Keratinocyte (primary cell): Measurements from ENCODE around the gene INTS1. TPM values are rescaled to one million over a fixed set of nuclear protein-coding genes. Genes with fewer than 3 reads are reported as not detected.

Experiments
- DNase-seq: peaks from one replicate; pipeline ENCODE4 v3.0.0-alpha.2; 2011; ENCODE audit warnings: low read depth, missing footprints, low spot score
- FAIRE-seq: peaks from 2 replicates; lab custom pipeline; 2011; peaks lifted over from hg19 to GRCh38; lab: Jason Lieb, UNC
- H2AFZ ChIP-seq: 2 replicates; pipeline ENCODE4 v1.6.0; 2012; ENCODE audit warnings: low read length, control low read depth, inconsistent platforms; ENCODE audit not compliant: control insufficient read depth
- H3K27ac ChIP-seq: 2 replicates; pipeline ENCODE4 v1.5.1; 2011; ENCODE audit warnings: low read length; ENCODE audit not compliant: control insufficient read depth, insufficient read depth
- H3K27me3 ChIP-seq: 3 replicates; pipeline ENCODE4 v1.6.0; 2011; ENCODE audit warnings: low read length; ENCODE audit not compliant: control insufficient read depth, insufficient read depth; ENCODE audit errors: extremely low read depth
- H3K36me3 ChIP-seq, 2 experiments: 2 replicates in 1 of 2; 3 replicates in 1 of 2; pipeline ENCODE4 v1.5.1; 2011; ENCODE audit warnings: low read length in 2 of 2, mild to moderate bottlenecking in 1 of 2; ENCODE audit not compliant: control insufficient read depth in 2 of 2, insufficient read depth in 2 of 2; ENCODE audit errors: extremely low read depth in 1 of 2
- H3K4me1 ChIP-seq: 3 replicates; pipeline ENCODE4 v1.5.1; 2011; ENCODE audit warnings: low read length; ENCODE audit not compliant: control insufficient read depth, insufficient read depth; ENCODE audit errors: extremely low read depth
- H3K4me2 ChIP-seq: 3 replicates; pipeline ENCODE4 v1.6.0; 2011; ENCODE audit warnings: low read depth, low read length; ENCODE audit not compliant: control insufficient read depth, insufficient read depth; ENCODE audit errors: extremely low read depth
- H3K4me3 ChIP-seq, 3 experiments: fragments of 200-600 bp in 1 of 3; sonication (generic) in 1 of 3; 2 replicates in 2 of 3; 3 replicates in 1 of 3; pipeline ENCODE4 v1.5.1; 2011 to 2016; ENCODE audit warnings: low read length in 3 of 3, mild to moderate bottlenecking in 3 of 3, control low read depth in 2 of 3, inconsistent platforms in 1 of 3, low read depth in 1 of 3, mixed read lengths in 1 of 3, mixed run types in 1 of 3, moderate library complexity in 1 of 3; ENCODE audit not compliant: control insufficient read depth in 2 of 3, insufficient read depth in 2 of 3; ENCODE audit errors: extremely low read depth in 1 of 3
- H3K79me2 ChIP-seq: 2 replicates; pipeline ENCODE4 v1.6.0; 2012; ENCODE audit warnings: low read length; ENCODE audit not compliant: control insufficient read depth, insufficient read depth
- H3K9ac ChIP-seq: 3 replicates; pipeline ENCODE4 v1.6.0; 2011; ENCODE audit warnings: low read length; ENCODE audit not compliant: control insufficient read depth, insufficient read depth; ENCODE audit errors: extremely low read depth
- H3K9me1 ChIP-seq: 3 replicates; pipeline ENCODE4 v1.6.0; 2011; ENCODE audit warnings: low read length; ENCODE audit not compliant: control insufficient read depth, insufficient read depth; ENCODE audit errors: extremely low read depth
- H3K9me3 ChIP-seq: 2 replicates; pipeline ENCODE4 v1.5.1; 2012; ENCODE audit warnings: low read depth, low read length; ENCODE audit not compliant: control insufficient read depth
- H4K20me1 ChIP-seq: 3 replicates; pipeline ENCODE4 v1.6.0; 2011; ENCODE audit warnings: low read length; ENCODE audit not compliant: control insufficient read depth, insufficient read depth; ENCODE audit errors: extremely low read depth
- EZH2 ChIP-seq: IDR thresholded peaks from one replicate; pipeline ENCODE4 v1.6.1; 2012; ENCODE audit warnings: inconsistent platforms, mild to moderate bottlenecking, low read length, moderate library complexity
- dilution Hi-C: fragments of 300-500 bp; cut with MboI; formaldehyde crosslinking; loops from one replicate; pipeline ENCODE4 v1.7.0; 2020; ENCODE audit warnings: low sequenced_read_pairs; ENCODE audit not compliant: extremely low pct_ligation_motif_present
- polyA plus RNA-seq, 5 experiments: library from polyadenylated mRNA; depleted of rRNA in 3 of 5; stranded (reverse) in 3 of 5; stranded (forward) in 1 of 5; unstranded in 1 of 5; fragments of >200 nt; gene quantifications; 1 replicate in 1 of 5; 2 replicates in 3 of 5; 3 replicates in 1 of 5; pipeline versions ENCODE4 v1.2.1 to v1.2.3, GENCODE V29; 2011 to 2012; ENCODE audit warnings: missing spikeins in 2 of 5, low read depth in 1 of 5, low replicate concordance in 1 of 5
- TF ChIP-seq, protein P1 (sequence below), 3 experiments: IDR thresholded peaks in 1 of 3; conservative IDR thresholded peaks in 1 of 3; optimal IDR thresholded peaks in 1 of 3; 2 replicates in 2 of 3; 3 replicates in 1 of 3; pipeline versions ENCODE3 to v1.5.1; 2011; ENCODE audit warnings: low read length in 3 of 3, mild to moderate bottlenecking in 3 of 3, moderate library complexity in 2 of 3, control low read depth in 1 of 3, inconsistent platforms in 1 of 3; ENCODE audit not compliant: insufficient read depth in 2 of 3; ENCODE audit errors: extremely low read depth in 1 of 3

Gene INTS1
- polyA plus RNA-seq, 1 donor (not counting 4 experiments of a cell fraction or from before 2014, with no cell fraction given), result 10.6 TPM

GRCh38 chr7:1468643-1469298, 35.4 kb downstream of the INTS1 start:
- H2AFZ ChIP-seq, result no peak overlapping the region
- no peak for FAIRE-seq
- H3K79me2 ChIP-seq, result no peaks in the 10 kb centered on the region
- H3K9me3 ChIP-seq, result no peaks in the 10 kb centered on the region
- TF ChIP-seq, protein P1, sequence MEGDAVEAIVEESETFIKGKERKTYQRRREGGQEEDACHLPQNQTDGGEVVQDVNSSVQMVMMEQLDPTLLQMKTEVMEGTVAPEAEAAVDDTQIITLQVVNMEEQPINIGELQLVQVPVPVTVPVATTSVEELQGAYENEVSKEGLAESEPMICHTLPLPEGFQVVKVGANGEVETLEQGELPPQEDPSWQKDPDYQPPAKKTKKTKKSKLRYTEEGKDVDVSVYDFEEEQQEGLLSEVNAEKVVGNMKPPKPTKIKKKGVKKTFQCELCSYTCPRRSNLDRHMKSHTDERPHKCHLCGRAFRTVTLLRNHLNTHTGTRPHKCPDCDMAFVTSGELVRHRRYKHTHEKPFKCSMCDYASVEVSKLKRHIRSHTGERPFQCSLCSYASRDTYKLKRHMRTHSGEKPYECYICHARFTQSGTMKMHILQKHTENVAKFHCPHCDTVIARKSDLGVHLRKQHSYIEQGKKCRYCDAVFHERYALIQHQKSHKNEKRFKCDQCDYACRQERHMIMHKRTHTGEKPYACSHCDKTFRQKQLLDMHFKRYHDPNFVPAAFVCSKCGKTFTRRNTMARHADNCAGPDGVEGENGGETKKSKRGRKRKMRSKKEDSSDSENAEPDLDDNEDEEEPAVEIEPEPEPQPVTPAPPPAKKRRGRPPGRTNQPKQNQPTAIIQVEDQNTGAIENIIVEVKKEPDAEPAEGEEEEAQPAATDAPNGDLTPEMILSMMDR (optimal IDR thresholded peaks at IDR 0.05 in 1 of 3, IDR thresholded peaks at IDR 0.05 in 1 of 3, conservative IDR thresholded peaks at IDR 0.05 in 1 of 3; ENCODE audit: extremely low read depth in 1 of 3, insufficient read depth in 2 of 3, low read length in 3 of 3), result no peak
- H3K36me3 ChIP-seq, result peaks cover 10 to 15% of the 10 kb centered on the region in 2 experiments
- no peaks in the 10 kb centered on the region for H3K27me3 ChIP-seq
- no peak overlapping the region for H3K4me3 ChIP-seq
- H3K9ac ChIP-seq, result no peak overlapping the region
- H3K4me1 ChIP-seq, result peaks cover 4% of the 10 kb centered on the region
- no peak for DNase-seq
- dilution Hi-C loops, result no loop called here
- H3K27ac ChIP-seq, result no peak overlapping the region
- no peaks in the 10 kb centered on the region for H4K20me1 ChIP-seq
- H3K9me1 ChIP-seq, result no peaks in the 10 kb centered on the region
- H3K4me2 ChIP-seq, result no peak overlapping the region

DNA sequence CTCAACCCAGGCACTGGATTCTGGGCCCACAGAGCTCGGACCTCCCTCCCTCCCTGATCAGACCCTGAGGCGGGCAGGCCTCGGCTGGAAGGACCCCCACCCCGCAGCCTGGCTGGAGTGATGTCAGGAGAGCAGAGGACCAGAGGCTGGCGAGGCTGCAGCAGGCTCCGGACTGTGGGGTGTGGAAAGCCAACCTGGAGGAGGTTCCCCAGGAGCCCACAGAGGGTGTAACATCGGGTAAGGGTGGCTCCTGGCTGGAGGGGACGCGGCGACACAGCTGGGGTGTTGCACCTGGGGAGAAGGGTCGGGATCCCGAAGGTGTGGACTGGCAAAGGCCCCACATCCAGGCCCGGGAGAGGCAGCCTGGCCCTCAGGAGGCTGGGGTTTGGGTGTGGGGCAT, 36.0 kb downstream of the INTS1 start:
- H3K27me3 ChIP-seq, result no peaks in the 10 kb centered on the region
- no peaks in the 10 kb centered on the region for H3K9me3 ChIP-seq
- no peak for DNase-seq
- H4K20me1 ChIP-seq, result no peaks in the 10 kb centered on the region
- peaks cover 5 to 13% of the 10 kb centered on the region in 2 experiments for H3K36me3 ChIP-seq
- peaks cover 4% of the 10 kb centered on the region for H3K4me1 ChIP-seq
- no peak overlapping the region for H3K27ac ChIP-seq
- no peak overlapping the region for H2AFZ ChIP-seq
- H3K9me1 ChIP-seq, result no peaks in the 10 kb centered on the region
- no peaks in the 10 kb centered on the region for H3K79me2 ChIP-seq
- TF ChIP-seq, protein P1 (optimal IDR thresholded peaks at IDR 0.05 in 1 of 3, IDR thresholded peaks at IDR 0.05 in 1 of 3, conservative IDR thresholded peaks at IDR 0.05 in 1 of 3; ENCODE audit: extremely low read depth in 1 of 3, insufficient read depth in 2 of 3, low read length in 3 of 3), result no peak
- no peak for TF ChIP-seq EZH2
- FAIRE-seq, result no peak
- H3K9ac ChIP-seq, result no peak overlapping the region
- no peak overlapping the region for H3K4me2 ChIP-seq
- dilution Hi-C loops, result no loop called here
- H3K4me3 ChIP-seq, result no peak overlapping the region
